Gastroesophageal sphincter (tissue), 4 donors: ENCODE data around the gene EIF4A3. TPM values are rescaled to one million over a fixed set of nuclear protein-coding genes. Genes with fewer than 3 reads are reported as not detected.
"Not testable (repeated sequence)": the region's sequence is repeated elsewhere in the genome, so short reads cannot be mapped to it uniquely, and the experiment has no call there.

Experiments
- ATAC-seq: fragments of 150-250 bp; one replicate; pipeline ENCODE4 v1.9.1; 2016; ENCODE audit warnings: mild to moderate bottlenecking, moderate library complexity
- H3K27ac ChIP-seq, 4 donors: fragments of 200-600 bp; sonication (generic) in 3 of 4; 1 replicate in 3 of 4; 2 replicates in 1 of 4; pipeline ENCODE4 v1.5.1; 2016 to 2019
- H3K27me3 ChIP-seq: fragments of 200-600 bp; sonication (generic); one replicate; pipeline ENCODE4 v1.5.1; 2019
- H3K36me3 ChIP-seq, 2 donors: fragments of 200-600 bp; sonication (generic); one replicate each; pipeline ENCODE4 v1.5.1; 2019; ENCODE audit warnings: control low read depth in 1 of 2
- H3K4me1 ChIP-seq, 3 donors: fragments of 200-600 bp; sonication (generic); 1 replicate in 2 of 3; 2 replicates in 1 of 3; pipeline ENCODE4 v1.5.1; 2016 to 2019; ENCODE audit warnings: control low read depth in 2 of 3
- H3K4me3 ChIP-seq, 2 donors: fragments of 200-600 bp; sonication (generic); one replicate each; pipeline ENCODE4 v1.5.1; 2019; ENCODE audit warnings: mild to moderate bottlenecking in 1 of 2, moderate library complexity in 1 of 2
- H3K9me3 ChIP-seq, 3 donors: fragments of 200-600 bp; sonication (generic); one replicate each; pipeline ENCODE4 v1.5.1; 2017 to 2019; ENCODE audit warnings: control low read depth in 2 of 3
- CTCF ChIP-seq, 4 experiments: fragments of 200-600 bp in 2 of 4; fragments of 450-650 bp in 2 of 4; sonication (generic) in 1 of 4; IDR thresholded peaks; one replicate each; pipeline ENCODE4 v1.5.1; 2017 to 2019; ENCODE audit warnings: antibody characterized with exemption in 4 of 4, mild to moderate bottlenecking in 2 of 4, moderate library complexity in 2 of 4
- EP300 ChIP-seq: sonication (generic); formaldehyde crosslinking; IDR thresholded peaks from one replicate; pipeline ENCODE4 v1.6.1; 2017; ENCODE audit warnings: antibody characterized with exemption, mild to moderate bottlenecking
- POLR2A ChIP-seq, 2 donors: fragments of 450-650 bp; IDR thresholded peaks; one replicate each; pipeline ENCODE4 v1.6.1; 2017; ENCODE audit warnings: antibody characterized with exemption in 2 of 2, mild to moderate bottlenecking in 2 of 2, moderate library complexity in 1 of 2
- POLR2AphosphoS5 ChIP-seq: sonication (generic); formaldehyde crosslinking; IDR thresholded peaks from one replicate; pipeline ENCODE4 v1.6.1; 2017; ENCODE audit warnings: antibody characterized with exemption
- WGBS, 2 donors: methylation state at CpG; one replicate each; pipeline ENCODE4 v1.1.5; 2018; ENCODE audit warnings: low coverage in 1 of 2; 5-methylcytosine and 5-hydroxymethylcytosine counted together
- total RNA-seq, 4 donors: library from RNA; depleted of rRNA; stranded (reverse); fragments of >200 nt; gene quantifications; one replicate each; pipeline ENCODE4 v1.1.0, GENCODE V29; 2016

Gene EIF4A3
- total RNA-seq, 4 donors from 2014 or later: 37.9 to 61.6 (median 49.0) TPM

- no peak overlapping the region for H3K4me3 ChIP-seq
- TF ChIP-seq POLR2AphosphoS5: no peak
- TF ChIP-seq EP300: no peak
- no peak for TF ChIP-seq CTCF (IDR thresholded peaks at IDR 0.05)
- TF ChIP-seq POLR2A (IDR thresholded peaks at IDR 0.05): no peak
- no peaks in the 10 kb centered on the region for H3K27me3 ChIP-seq
- no peaks in the 10 kb centered on the region for H3K9me3 ChIP-seq
- WGBS, 2 donors: 87% methylated on average over 10 of the region's 16 CpGs; no CpG with 5 or more reads in 1 of the 2 donors
- H3K27ac ChIP-seq: no peak overlapping the region
- no peak for ATAC-seq
- H3K36me3 ChIP-seq: no peaks in the 10 kb centered on the region
- H3K4me1 ChIP-seq: peaks cover 0 to 9% (median 4%) of the 10 kb centered on the region in 3 donors
Measured at GRCh38 chr17:80095844-80096475, 51.0 kb downstream of the EIF4A3 start.

- no peak for ATAC-seq
- TF ChIP-seq POLR2A (IDR thresholded peaks at IDR 0.05): no peak
- no peak for TF ChIP-seq EP300
- TF ChIP-seq CTCF (IDR thresholded peaks at IDR 0.05): no peak
- TF ChIP-seq POLR2AphosphoS5: no peak
- H3K4me1 ChIP-seq: peaks cover 0 to 1% (median 0%) of the 10 kb centered on the region in 3 donors
- WGBS, 2 donors: 75 to 100% methylated on average over 1 to 11 of the region's 37 CpGs
- H3K27ac ChIP-seq: no peak overlapping the region
- H3K4me3 ChIP-seq: no peak overlapping the region
- H3K9me3 ChIP-seq: no peaks in the 10 kb centered on the region
- H3K27me3 ChIP-seq: no peaks in the 10 kb centered on the region
- peaks cover 0 to 3% of the 10 kb centered on the region in 2 donors for H3K36me3 ChIP-seq
Measured at GRCh38 chr17:80095038-80095843, 51.7 kb downstream of the EIF4A3 start.

DNA sequence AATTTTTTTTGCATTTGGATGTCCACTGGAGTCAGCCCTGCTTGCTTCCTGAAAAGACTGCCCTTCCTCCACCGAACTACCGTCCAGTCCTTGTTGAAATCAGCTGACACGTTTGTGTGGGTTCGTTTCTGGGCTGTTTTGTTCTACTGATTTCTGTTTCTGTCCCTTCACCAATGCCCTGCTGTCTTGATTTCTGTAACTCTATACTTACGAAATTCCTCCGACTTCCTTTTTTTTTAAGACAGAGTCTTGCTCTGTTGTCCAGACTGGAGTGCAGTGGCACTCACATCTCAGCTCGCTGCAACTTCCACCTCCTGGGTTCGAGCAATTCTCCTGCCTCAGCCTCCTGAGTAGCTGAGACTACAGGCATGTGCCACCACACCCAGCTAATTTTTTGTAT lies 54.0 kb downstream of the EIF4A3 start:
- Histone ChIP-seq H3K9me3 (no peaks in the 10 kb centered on the region), H3K27me3 (no peaks in the 10 kb centered on the region), H3K4me3 (no peak overlapping the region), H3K27ac (peak overlapping the region in 1 of 4 donors; percentile 38), H3K36me3 (peaks cover 0 to 6% of the 10 kb centered on the region in 2 donors), H3K4me1 (no peaks in the 10 kb centered on the region)
- TF ChIP-seq POLR2AphosphoS5: no peak
- TF ChIP-seq CTCF (IDR thresholded peaks at IDR 0.05): no peak
- TF ChIP-seq EP300: no peak
- no peak for TF ChIP-seq POLR2A (IDR thresholded peaks at IDR 0.05)
- ATAC-seq: peak; percentile 63
- 39 to 48% methylated on average over 4 to 7 of the region's 8 CpGs for WGBS, 2 donors

DNA sequence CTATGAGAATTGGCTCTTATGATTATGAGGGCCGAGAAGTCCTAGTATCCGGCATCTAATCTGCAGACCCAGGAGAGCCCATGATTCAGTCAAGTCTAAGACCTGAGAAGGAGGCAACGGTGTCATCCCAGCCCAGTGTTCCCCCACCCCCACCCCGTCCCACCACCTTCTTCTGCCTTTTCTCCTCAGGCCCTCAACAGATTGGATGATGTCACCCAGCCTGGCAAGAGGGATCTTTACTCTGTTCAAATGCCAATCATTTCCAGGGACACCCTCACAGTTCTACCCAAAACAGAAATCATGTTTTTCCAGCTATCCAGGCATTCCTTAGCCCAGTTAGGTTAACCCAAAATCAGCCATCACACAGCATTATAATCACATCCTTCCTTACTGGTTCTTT lies 55.6 kb downstream of the EIF4A3 start:
- no peaks in the 10 kb centered on the region for H3K9me3 ChIP-seq
- H3K36me3 ChIP-seq: peaks cover 0 to 6% of the 10 kb centered on the region in 2 donors
- no peak for ATAC-seq
- no peak overlapping the region for H3K27ac ChIP-seq
- no peak for TF ChIP-seq EP300
- TF ChIP-seq POLR2A (IDR thresholded peaks at IDR 0.05): no peak
- no peak for TF ChIP-seq POLR2AphosphoS5
- no peak for TF ChIP-seq CTCF (IDR thresholded peaks at IDR 0.05)
- H3K4me1 ChIP-seq: no peaks in the 10 kb centered on the region
- no peaks in the 10 kb centered on the region for H3K27me3 ChIP-seq
- WGBS, 2 donors: 83 to 91% methylated on average over 4 of the region's 4 CpGs
- no peak overlapping the region for H3K4me3 ChIP-seq

- not testable (repeated sequence) for ATAC-seq, H3K9me3 ChIP-seq
- 89 to 94% methylated on average over 10 to 20 of the region's 44 CpGs for WGBS, 2 donors
Measured at GRCh38 chr17:80090164-80090563, 56.8 kb downstream of the EIF4A3 start.

More at GRCh38 chr17:80090164-80090563, 56.8 kb downstream of the EIF4A3 start:
- not testable (repeated sequence) for H3K4me1 ChIP-seq, H3K27me3 ChIP-seq, H3K27ac ChIP-seq, H3K36me3 ChIP-seq, H3K4me3 ChIP-seq
